ENCODE data around the gene GLA. TPM values are rescaled to one million over a fixed set of nuclear protein-coding genes. Genes with fewer than 3 reads are reported as not detected.

Gene GLA
- total and polyA plus RNA-seq, 2 donors (not counting 1 experiment from before 2014, with no cell fraction given): 22.1 to 42.7 TPM

DNA sequence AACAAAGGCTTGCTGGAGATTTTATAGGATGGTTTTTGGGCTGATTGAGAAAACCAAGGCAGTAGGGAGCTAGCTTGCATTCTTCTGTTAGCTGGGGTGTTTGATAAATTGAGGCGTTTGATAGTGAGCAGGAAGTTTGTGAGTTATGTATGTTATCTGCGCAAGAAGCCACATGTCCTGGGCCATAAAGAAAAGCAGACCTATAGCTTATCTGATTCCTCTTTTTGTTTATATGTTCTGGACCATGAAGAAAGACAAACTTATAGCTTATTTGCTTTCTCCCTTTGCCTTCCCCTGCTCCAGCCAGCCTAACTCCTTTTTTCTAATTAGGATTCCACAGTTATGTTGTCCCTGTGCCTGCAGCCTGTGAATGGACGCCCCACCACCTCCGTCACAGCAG lies 9.5 kb upstream of the GLA start:
- H3K4me2 ChIP-seq (replicated peaks; ENCODE audit: low read depth, low read length, poor library complexity, severe bottlenecking): no peak overlapping the region
- no peak overlapping the region for H3K4me3 ChIP-seq (ENCODE audit: control extremely low read depth in 1 of 5, extremely low read depth in 1 of 5, insufficient read depth in 1 of 5, low read depth in 2 of 5, low read length in 4 of 5)
- H3K27me3 ChIP-seq (replicated peaks in 1 of 4; ENCODE audit: control extremely low read depth in 1 of 4, control insufficient read depth in 3 of 4, insufficient read depth in 4 of 4, low read length in 3 of 4): no peaks in the 10 kb centered on the region
- no peak for TF ChIP-seq EZH2 (IDR thresholded peaks at IDR 0.05; ENCODE audit: borderline replicate concordance, insufficient read depth, low read depth, low read length, poor library complexity, severe bottlenecking)
- TF ChIP-seq, protein P1, sequence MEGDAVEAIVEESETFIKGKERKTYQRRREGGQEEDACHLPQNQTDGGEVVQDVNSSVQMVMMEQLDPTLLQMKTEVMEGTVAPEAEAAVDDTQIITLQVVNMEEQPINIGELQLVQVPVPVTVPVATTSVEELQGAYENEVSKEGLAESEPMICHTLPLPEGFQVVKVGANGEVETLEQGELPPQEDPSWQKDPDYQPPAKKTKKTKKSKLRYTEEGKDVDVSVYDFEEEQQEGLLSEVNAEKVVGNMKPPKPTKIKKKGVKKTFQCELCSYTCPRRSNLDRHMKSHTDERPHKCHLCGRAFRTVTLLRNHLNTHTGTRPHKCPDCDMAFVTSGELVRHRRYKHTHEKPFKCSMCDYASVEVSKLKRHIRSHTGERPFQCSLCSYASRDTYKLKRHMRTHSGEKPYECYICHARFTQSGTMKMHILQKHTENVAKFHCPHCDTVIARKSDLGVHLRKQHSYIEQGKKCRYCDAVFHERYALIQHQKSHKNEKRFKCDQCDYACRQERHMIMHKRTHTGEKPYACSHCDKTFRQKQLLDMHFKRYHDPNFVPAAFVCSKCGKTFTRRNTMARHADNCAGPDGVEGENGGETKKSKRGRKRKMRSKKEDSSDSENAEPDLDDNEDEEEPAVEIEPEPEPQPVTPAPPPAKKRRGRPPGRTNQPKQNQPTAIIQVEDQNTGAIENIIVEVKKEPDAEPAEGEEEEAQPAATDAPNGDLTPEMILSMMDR (IDR thresholded peaks at IDR 0.05): no peak
- H3K9me3 ChIP-seq (ENCODE audit: control extremely low read depth in 1 of 3, control insufficient read depth in 2 of 3, insufficient read depth in 1 of 3, low read length in 2 of 3): no peaks in the 10 kb centered on the region
- H3K9ac ChIP-seq (ENCODE audit: low read length): no peak overlapping the region
- no peaks in the 10 kb centered on the region for H3K9me3 Mint-ChIP-seq (ENCODE audit: insufficient read depth)
- H3K4me1 Mint-ChIP-seq: peaks cover 46% of the 10 kb centered on the region
- peak overlapping the region; percentile 87 for H2AFZ ChIP-seq (ENCODE audit: insufficient read depth, low read depth, low read length, poor library complexity, severe bottlenecking)
- no CpG with 5 or more reads among the region's 4 CpGs for WGBS (ENCODE audit: insufficient coverage)
- H3K27ac Mint-ChIP-seq: peak overlapping the region; percentile 96
- H3K27me3 Mint-ChIP-seq: no peaks in the 10 kb centered on the region
- intact Hi-C loops (cut with micrococcal nuclease): loop anchor here (5.0 to 10.0 kb wide), 3 partner anchors 130 to 668 kb away; no protein-coding TSS in a partner anchor
- H3K36me3 ChIP-seq (replicated peaks in 1 of 2; ENCODE audit: control extremely low read depth in 1 of 2, control insufficient read depth in 1 of 2, extremely low read depth in 1 of 2, insufficient read depth in 2 of 2, low read length in 1 of 2): peaks cover 2 to 10% of the 10 kb centered on the region in 2 experiments
- no peaks in the 10 kb centered on the region for H4K20me1 ChIP-seq (ENCODE audit: control insufficient read depth, insufficient read depth, low read length, poor library complexity, severe bottlenecking)
- DNase-seq (no peak), ATAC-seq (ENCODE audit: low read depth) (no peak)
- peaks cover 24 to 29% of the 10 kb centered on the region in 2 donors for H3K4me1 ChIP-seq (ENCODE audit: control insufficient read depth in 2 of 2, insufficient read depth in 2 of 2, low read length in 2 of 2)
- peak overlapping the region in 1 of 2 donors; percentile 89 for H3K27ac ChIP-seq (ENCODE audit: low read length in 2 of 2)
- peak overlapping the region; percentile 92 for H3K4me3 Mint-ChIP-seq
- POLR2A ChIA-PET: interaction anchor here (2.6 kb wide), 1 partner anchor 514 kb away, joined by 15 read pairs; the partner anchor contains the start of gene ZMAT1
- H3K79me2 ChIP-seq (ENCODE audit: control insufficient read depth, insufficient read depth, low read length): peaks cover 15% of the 10 kb centered on the region
- CTCF ChIA-PET: interaction anchor here (0.7 to 2.9 kb wide), 4 partner anchors 27 to 341 kb away, joined by 3 to 17 read pairs (median 4); partner anchors contain the start of genes RPL36A and TIMM8A

DNA sequence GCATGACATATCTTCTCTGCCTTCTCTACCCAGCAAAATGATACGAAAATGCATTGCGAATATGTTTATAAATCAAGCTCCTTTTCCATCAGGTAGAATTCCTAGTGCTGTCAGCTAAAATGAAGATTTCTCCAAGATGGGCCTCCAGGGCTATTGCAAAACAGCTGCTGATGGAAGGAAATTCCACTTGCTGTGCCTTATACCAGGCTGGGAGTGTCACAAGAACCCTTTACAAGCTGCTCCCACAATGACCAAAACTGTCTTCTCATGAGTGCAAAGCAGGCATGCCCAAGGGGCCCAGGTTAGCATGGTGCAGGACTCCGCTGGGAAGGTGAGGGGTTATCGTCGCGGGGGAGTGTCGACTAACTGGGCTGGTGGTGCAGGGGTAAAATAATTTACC lies 9.0 kb upstream of the GLA start:
- Histone ChIP-seq H3K4me1 (ENCODE audit: control insufficient read depth in 2 of 2, insufficient read depth in 2 of 2, low read length in 2 of 2) (peaks cover 29 to 34% of the 10 kb centered on the region in 2 donors), H3K9me3 (ENCODE audit: control extremely low read depth in 1 of 3, control insufficient read depth in 2 of 3, insufficient read depth in 1 of 3, low read length in 2 of 3) (no peaks in the 10 kb centered on the region), H3K4me2 (replicated peaks; ENCODE audit: low read depth, low read length, poor library complexity, severe bottlenecking) (no peak overlapping the region), H3K36me3 (replicated peaks in 1 of 2; ENCODE audit: control extremely low read depth in 1 of 2, control insufficient read depth in 1 of 2, extremely low read depth in 1 of 2, insufficient read depth in 2 of 2, low read length in 1 of 2) (peaks cover 2 to 15% of the 10 kb centered on the region in 2 experiments), H3K4me3 (ENCODE audit: control extremely low read depth in 1 of 5, extremely low read depth in 1 of 5, insufficient read depth in 1 of 5, low read depth in 2 of 5, low read length in 4 of 5) (no peak overlapping the region), H3K79me2 (ENCODE audit: control insufficient read depth, insufficient read depth, low read length) (peaks cover 16% of the 10 kb centered on the region), H3K27me3 (replicated peaks in 1 of 4; ENCODE audit: control extremely low read depth in 1 of 4, control insufficient read depth in 3 of 4, insufficient read depth in 4 of 4, low read length in 3 of 4) (no peaks in the 10 kb centered on the region), H3K27ac (ENCODE audit: low read length in 2 of 2) (no peak overlapping the region), H4K20me1 (ENCODE audit: control insufficient read depth, insufficient read depth, low read length, poor library complexity, severe bottlenecking) (no peaks in the 10 kb centered on the region), H3K9ac (ENCODE audit: low read length) (no peak overlapping the region), H2AFZ (ENCODE audit: insufficient read depth, low read depth, low read length, poor library complexity, severe bottlenecking) (no peak overlapping the region)
- Mint-ChIP-seq H3K27me3 (no peaks in the 10 kb centered on the region), H3K27ac (peak overlapping the region; percentile 73), H3K4me1 (peaks cover 51% of the 10 kb centered on the region), H3K9me3 (ENCODE audit: insufficient read depth) (no peaks in the 10 kb centered on the region), H3K4me3 (peak overlapping the region; percentile 66)
- ChIA-PET POLR2A (interaction anchor here (2.6 kb wide), 1 partner anchor 515 kb away, joined by 15 read pairs; the partner anchor contains the start of gene ZMAT1), CTCF (interaction anchor here (0.7 to 2.9 kb wide), 6 partner anchors 39 to 381 kb away, joined by 3 to 17 read pairs (median 4); partner anchors contain the start of gene TIMM8A)
- no peak for TF ChIP-seq EZH2 (IDR thresholded peaks at IDR 0.05; ENCODE audit: borderline replicate concordance, insufficient read depth, low read depth, low read length, poor library complexity, severe bottlenecking)
- TF ChIP-seq, protein P1 (IDR thresholded peaks at IDR 0.05): no peak
- ATAC-seq (ENCODE audit: low read depth): no peak
- intact Hi-C loops (cut with micrococcal nuclease): loop anchor here (5.0 to 10.0 kb wide), 3 partner anchors 129 to 668 kb away; no protein-coding TSS in a partner anchor
- DNase-seq: no peak
- WGBS (ENCODE audit: insufficient coverage): 100% methylated on average over 6 of the region's 7 CpGs
